ENCODE data around the gene IFNLR1. TPM values are rescaled to one million over a fixed set of nuclear protein-coding genes. Genes with fewer than 3 reads are reported as not detected.

The IFNLR1 gene
- total and polyA plus RNA-seq, 9 of the 15 experiments (the other 6 are each of a cell fraction or from before 2014, with no cell fraction given): not detected

DNA sequence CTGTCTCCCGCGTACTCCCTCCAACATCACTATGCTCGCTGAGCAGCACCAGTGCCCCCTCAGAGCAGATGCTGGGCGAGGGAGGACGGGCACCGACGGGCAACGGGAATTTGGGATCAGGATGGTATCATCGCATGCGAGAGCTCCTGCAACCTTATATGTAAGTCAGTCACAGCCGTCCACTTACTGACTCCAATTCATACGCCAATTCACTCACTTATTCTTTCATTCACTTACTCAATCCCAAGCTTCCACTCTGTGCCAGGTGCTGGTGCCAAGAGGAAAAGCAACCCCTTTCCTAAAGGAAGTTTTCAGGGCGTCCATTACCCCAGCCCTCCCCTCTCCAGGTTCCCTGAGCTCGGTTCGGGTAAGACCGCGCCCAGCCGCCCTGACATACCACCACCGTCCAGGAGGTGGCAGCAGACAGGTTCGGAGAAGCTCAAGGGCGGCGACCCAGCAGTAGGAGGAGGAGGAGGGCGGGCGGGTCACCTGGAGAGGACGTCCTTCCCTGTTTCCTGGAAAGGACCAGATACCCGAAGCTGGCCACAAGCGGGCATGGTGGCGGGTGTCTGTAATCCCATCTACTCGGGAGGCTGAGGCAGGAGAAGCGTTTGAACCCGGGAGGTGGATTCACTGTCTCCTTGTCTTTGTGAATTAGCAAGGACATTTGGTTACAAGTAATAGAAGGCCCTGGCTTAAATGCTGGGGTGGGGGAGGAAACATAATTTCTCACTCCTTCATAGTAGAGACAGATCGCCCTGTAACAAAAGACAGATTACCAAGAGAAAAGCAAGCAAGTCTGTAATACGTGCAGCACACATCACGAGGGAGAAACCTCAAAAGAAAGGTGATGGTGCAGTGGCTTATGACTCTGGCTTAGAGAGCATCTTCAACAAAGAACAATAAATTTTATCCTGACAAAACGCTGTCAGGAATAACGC, 36.6 kb downstream of the IFNLR1 start (continued):
- 0 out of 2 replicates have a peak, but pooled peaks have one; percentile 65 for TF ChIP-seq RERE (CRISPR knock-in tag; IDR thresholded peaks at IDR 0.05; ENCODE audit: borderline replicate concordance)
- no peak for TF ChIP-seq POLR2H (tag; IDR thresholded peaks at IDR 0.05; ENCODE audit: low read depth)
- TF ChIP-seq GTF2E2 (tag; IDR thresholded peaks at IDR 0.05): no peak
- TF ChIP-seq HDAC2 (IDR thresholded peaks at IDR 0.05): no peak
- TF ChIP-seq ZNF143 (CRISPR knock-in tag; IDR thresholded peaks at IDR 0.05): no peak
- TF ChIP-seq, protein P1, sequence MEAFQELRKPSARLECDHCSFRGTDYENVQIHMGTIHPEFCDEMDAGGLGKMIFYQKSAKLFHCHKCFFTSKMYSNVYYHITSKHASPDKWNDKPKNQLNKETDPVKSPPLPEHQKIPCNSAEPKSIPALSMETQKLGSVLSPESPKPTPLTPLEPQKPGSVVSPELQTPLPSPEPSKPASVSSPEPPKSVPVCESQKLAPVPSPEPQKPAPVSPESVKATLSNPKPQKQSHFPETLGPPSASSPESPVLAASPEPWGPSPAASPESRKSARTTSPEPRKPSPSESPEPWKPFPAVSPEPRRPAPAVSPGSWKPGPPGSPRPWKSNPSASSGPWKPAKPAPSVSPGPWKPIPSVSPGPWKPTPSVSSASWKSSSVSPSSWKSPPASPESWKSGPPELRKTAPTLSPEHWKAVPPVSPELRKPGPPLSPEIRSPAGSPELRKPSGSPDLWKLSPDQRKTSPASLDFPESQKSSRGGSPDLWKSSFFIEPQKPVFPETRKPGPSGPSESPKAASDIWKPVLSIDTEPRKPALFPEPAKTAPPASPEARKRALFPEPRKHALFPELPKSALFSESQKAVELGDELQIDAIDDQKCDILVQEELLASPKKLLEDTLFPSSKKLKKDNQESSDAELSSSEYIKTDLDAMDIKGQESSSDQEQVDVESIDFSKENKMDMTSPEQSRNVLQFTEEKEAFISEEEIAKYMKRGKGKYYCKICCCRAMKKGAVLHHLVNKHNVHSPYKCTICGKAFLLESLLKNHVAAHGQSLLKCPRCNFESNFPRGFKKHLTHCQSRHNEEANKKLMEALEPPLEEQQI (IDR thresholded peaks at IDR 0.05): no peak
- TF ChIP-seq ILK (tag; IDR thresholded peaks at IDR 0.05; ENCODE audit: borderline replicate concordance, low read depth): no peak
- peak; percentile 92 for TF ChIP-seq FOSL1 (tag; conservative IDR thresholded peaks at IDR 0.05)
- TF ChIP-seq ZNF175 (CRISPR knock-in tag; IDR thresholded peaks at IDR 0.05; ENCODE audit: low read depth): no peak
- no peak for TF ChIP-seq PHB (CRISPR knock-in tag; IDR thresholded peaks at IDR 0.05)
- no peak for TF ChIP-seq HMG20A (CRISPR knock-in tag; conservative IDR thresholded peaks at IDR 0.05)
- TF ChIP-seq ZNF232 (CRISPR knock-in tag; IDR thresholded peaks at IDR 0.05): no peak
- TF ChIP-seq NCOA1 (IDR thresholded peaks at IDR 0.05; ENCODE audit: low read depth): no peak
- no peak for TF ChIP-seq ZBTB17 (CRISPR knock-in tag; IDR thresholded peaks at IDR 0.05)
- no peak for TF ChIP-seq NR4A1 (CRISPR knock-in tag; IDR thresholded peaks at IDR 0.05)
- no peak for TF ChIP-seq NR4A1 (tag; IDR thresholded peaks at IDR 0.05)
- TF ChIP-seq TSC22D4 (tag; IDR thresholded peaks at IDR 0.05): no peak
- TF ChIP-seq TEAD2 (tag; IDR thresholded peaks at IDR 0.05): no peak
- no peak for TF ChIP-seq ZNF707 (CRISPR knock-in tag; conservative IDR thresholded peaks at IDR 0.05)
- no peak for TF ChIP-seq MAZ (CRISPR knock-in tag; conservative IDR thresholded peaks at IDR 0.05 in 1 of 2, IDR thresholded peaks at IDR 0.05 in 1 of 2)
- TF ChIP-seq NCOR1 (IDR thresholded peaks at IDR 0.05): no peak

Data from K562 (cell line).